ENCODE measurements around the gene AFP. TPM values are rescaled to one million over a fixed set of nuclear protein-coding genes. Genes with fewer than 3 reads are reported as not detected.

The AFP gene
- total and polyA plus RNA-seq, 10 of the 15 experiments (the other 5 are each of a cell fraction or from before 2014, with no cell fraction given) = 0.72 TPM; not detected in 9

GRCh38 chr4:73437558-73437956 is 1.5 kb downstream of the AFP start:
- no TSS peak for BruUV-seq (replicated peaks)
- H3K79me2 ChIP-seq (ENCODE audit: control insufficient read depth, insufficient read depth, low read length) = no peaks in the 10 kb centered on the region
- no peak overlapping the region for H3K4me3 ChIP-seq
- DNase-seq (ENCODE audit: low read depth, low spot score) (no peak), ATAC-seq (no peak), FAIRE-seq (no peak)
- H3K9ac ChIP-seq (ENCODE audit: control insufficient read depth, insufficient read depth, low read length) = no peak overlapping the region
- ChIA-PET RAD21 (ENCODE audit: unreplicated experiment) (interaction anchor here (1.3 kb wide), 1 partner anchor 13 kb away, joined by 3 read pairs; no protein-coding TSS in a partner anchor), POLR2A (no interaction called here), CTCF (interaction anchor here (1.0 to 1.9 kb wide), 6 partner anchors 9 to 217 kb away, joined by 3 to 7 read pairs (median 4); no protein-coding TSS in a partner anchor), SMC1A (ENCODE audit: uncharacterized antibody, unreplicated experiment) (interaction anchor here (1.2 kb wide), 2 partner anchors 12 to 259 kb away, joined by 3 to 5 read pairs; no protein-coding TSS in a partner anchor)
- no peaks in the 10 kb centered on the region for H3K9me3 ChIP-seq (replicated peaks; ENCODE audit: control insufficient read depth, insufficient read depth, low read length)
- H3K27me3 ChIP-seq (replicated peaks in 1 of 2; ENCODE audit: control insufficient read depth in 2 of 2, insufficient read depth in 2 of 2, low read length in 1 of 2) = no peaks in the 10 kb centered on the region
- no peak overlapping the region for H3K4me2 ChIP-seq (ENCODE audit: control insufficient read depth, insufficient read depth)
- H3K4me1 ChIP-seq (ENCODE audit: control insufficient read depth, insufficient read depth, low read length) = no peaks in the 10 kb centered on the region
- no peak overlapping the region for H2AFZ ChIP-seq (ENCODE audit: control insufficient read depth, low read depth, low read length)
- no peaks in the 10 kb centered on the region for H4K20me1 ChIP-seq (ENCODE audit: control insufficient read depth, insufficient read depth)
- in situ Hi-C loops (cut with MboI) = no loop called here
- no peak overlapping the region for H3K27ac ChIP-seq (ENCODE audit: control insufficient read depth, insufficient read depth)
- no peaks in the 10 kb centered on the region for H3K36me3 ChIP-seq (ENCODE audit: control insufficient read depth in 2 of 2, insufficient read depth in 2 of 2, low read length in 1 of 2)
- intact Hi-C loops (cut with micrococcal nuclease; ENCODE audit: unreplicated experiment) = no loop called here
- TF ChIP-seq ZNF622 (IDR thresholded peaks at IDR 0.05) = no peak
- TF ChIP-seq SMAD1 (IDR thresholded peaks at IDR 0.05; ENCODE audit: low read depth, partially characterized antibody) = no peak
- no peak for TF ChIP-seq RAD51 (IDR thresholded peaks at IDR 0.05)
- no peak for TF ChIP-seq NR2F1 (conservative IDR thresholded peaks at IDR 0.05)
- no peak for TF ChIP-seq ZNF207 (IDR thresholded peaks at IDR 0.05; ENCODE audit: borderline replicate concordance)
- no peak for TF ChIP-seq STAT3 (IDR thresholded peaks at IDR 0.05; ENCODE audit: low read depth, low read length)
- no peak for TF ChIP-seq PRDM15 (CRISPR knock-in tag; IDR thresholded peaks at IDR 0.05)
- TF ChIP-seq NBN (IDR thresholded peaks at IDR 0.05) = no peak
- TF ChIP-seq, protein P1, sequence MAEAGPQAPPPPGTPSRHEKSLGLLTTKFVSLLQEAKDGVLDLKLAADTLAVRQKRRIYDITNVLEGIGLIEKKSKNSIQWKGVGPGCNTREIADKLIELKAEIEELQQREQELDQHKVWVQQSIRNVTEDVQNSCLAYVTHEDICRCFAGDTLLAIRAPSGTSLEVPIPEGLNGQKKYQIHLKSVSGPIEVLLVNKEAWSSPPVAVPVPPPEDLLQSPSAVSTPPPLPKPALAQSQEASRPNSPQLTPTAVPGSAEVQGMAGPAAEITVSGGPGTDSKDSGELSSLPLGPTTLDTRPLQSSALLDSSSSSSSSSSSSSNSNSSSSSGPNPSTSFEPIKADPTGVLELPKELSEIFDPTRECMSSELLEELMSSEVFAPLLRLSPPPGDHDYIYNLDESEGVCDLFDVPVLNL (IDR thresholded peaks at IDR 0.05; ENCODE audit: low read depth, low read length) = no peak
- no peak for TF ChIP-seq ZZZ3 (IDR thresholded peaks at IDR 0.05; ENCODE audit: control insufficient read depth, insufficient read length, low read depth)
- TF ChIP-seq ZBTB33 (IDR thresholded peaks at IDR 0.05) = no peak
- TF ChIP-seq FOXM1 (IDR thresholded peaks at IDR 0.05; ENCODE audit: low read depth, low read length) = no peak
- no peak for TF ChIP-seq RELA (IDR thresholded peaks at IDR 0.05; ENCODE audit: borderline replicate concordance, partially characterized antibody)
- TF ChIP-seq JUNB (IDR thresholded peaks at IDR 0.05) = no peak
- TF ChIP-seq ZNF592 (IDR thresholded peaks at IDR 0.05) = no peak
